GM12878 (cell line): Measurements from ENCODE around the gene PHF10. TPM values are rescaled to one million over a fixed set of nuclear protein-coding genes. Genes with fewer than 3 reads are reported as not detected.
A peak's percentile ranks its signal among the peaks of the same experiment; 100 is the strongest.

Source experiments
- ATAC-seq: fragments of 200-7000 bp; cut with Tn5 transposase; 3 replicates; pipeline ENCODE4 v1.9.1; 2020; ENCODE audit warnings: mild to moderate bottlenecking, moderate library complexity
- BruUV-seq: library from RNA; stranded (reverse); fragments of 400-500 nt; replicated peaks from 2 replicates; lab custom pipeline; 2021; lab: Mats Ljungman, UMichigan
- CTCF ChIA-PET: fragments of 300-600 bp; sonication (Branson Sonifier 250); formaldehyde crosslinking; extraction: SDS; loops from one replicate; lab custom pipeline; 2021; ENCODE audit warnings: inconsistent platforms; lab: Yijun Ruan, JAX
- POLR2A ChIA-PET: fragments of 350-600 bp; formaldehyde crosslinking; extraction: SDS; loops from one replicate; lab custom pipeline; 2021; ENCODE audit warnings: inconsistent platforms; lab: Charles Lee
- RAD21 ChIA-PET: fragments of 300-600 bp; sonication (Branson Sonifier 250); formaldehyde crosslinking; loops from one replicate; lab custom pipeline; 2023; ENCODE audit warnings: antibody characterized with exemption; ENCODE audit not compliant: unreplicated experiment; lab: Charles Lee
- SMC1A ChIA-PET: fragments of 300-600 bp; sonication (Branson Sonifier 250); formaldehyde crosslinking; loops from one replicate; lab custom pipeline; 2023; ENCODE audit not compliant: unreplicated experiment, uncharacterized antibody; lab: Charles Lee
- DNase-seq: peaks from one replicate; pipeline ENCODE4 v3.0.0-alpha.2; 2011; ENCODE audit warnings: low read depth, low spot score
- FAIRE-seq: peaks from 3 replicates; lab custom pipeline; 2011; peaks lifted over from hg19 to GRCh38; lab: Jason Lieb, UNC
- H2AFZ ChIP-seq: 2 replicates; pipeline ENCODE4 v1.6.0; 2011; ENCODE audit warnings: low read depth, low read length, control low read depth; ENCODE audit not compliant: control insufficient read depth
- H3K27ac ChIP-seq: 2 replicates; pipeline ENCODE4 v1.5.1; 2011; ENCODE audit warnings: control low read depth; ENCODE audit not compliant: control insufficient read depth, insufficient read depth
- H3K27me3 ChIP-seq, 2 experiments: replicated peaks in 1 of 2; 2 replicates each; pipeline versions ENCODE4 v1.6.0 to v1.6.1; 2011; ENCODE audit warnings: low read length in 1 of 2; ENCODE audit not compliant: control insufficient read depth in 2 of 2, insufficient read depth in 2 of 2
- H3K36me3 ChIP-seq, 2 experiments: 2 replicates each; pipeline ENCODE4 v1.5.1; 2011; ENCODE audit warnings: low read length in 1 of 2; ENCODE audit not compliant: control insufficient read depth in 2 of 2, insufficient read depth in 2 of 2
- H3K4me1 ChIP-seq: 2 replicates; pipeline ENCODE4 v1.6.1; 2011; ENCODE audit warnings: mild to moderate bottlenecking, low read length, moderate library complexity, mixed read lengths; ENCODE audit not compliant: control insufficient read depth, insufficient read depth
- H3K4me2 ChIP-seq: 2 replicates; pipeline ENCODE4 v1.6.0; 2011; ENCODE audit warnings: control low read depth; ENCODE audit not compliant: control insufficient read depth, insufficient read depth
- H3K4me3 ChIP-seq: fragments of 200-600 bp; sonication (generic); 2 replicates; pipeline ENCODE4 v1.5.1; 2016
- H3K79me2 ChIP-seq: 2 replicates; pipeline ENCODE4 v1.6.0; 2011; ENCODE audit warnings: low read length; ENCODE audit not compliant: control insufficient read depth, insufficient read depth
- H3K9ac ChIP-seq: 2 replicates; pipeline ENCODE4 v1.8.0; 2011; ENCODE audit warnings: low read length, control low read depth, mixed read lengths; ENCODE audit not compliant: control insufficient read depth, insufficient read depth
- H3K9me3 ChIP-seq: replicated peaks from 3 replicates; pipeline ENCODE4 v1.5.1; 2011; ENCODE audit warnings: mild to moderate bottlenecking, low read length; ENCODE audit not compliant: control insufficient read depth, insufficient read depth
- H4K20me1 ChIP-seq: 2 replicates; pipeline ENCODE4 v1.6.0; 2011; ENCODE audit not compliant: control insufficient read depth, insufficient read depth
- RELA ChIP-seq: fragments of 450-650 bp; IDR thresholded peaks from 2 replicates; pipeline ENCODE4 v1.8.0; 2014; ENCODE audit warnings: borderline replicate concordance; ENCODE audit not compliant: partially characterized antibody
- TAF1 ChIP-seq: IDR thresholded peaks from 2 replicates; pipeline ENCODE4 v1.6.1; 2011; ENCODE audit warnings: mild to moderate bottlenecking, low read depth, low read length, borderline replicate concordance
- WGBS: methylation state at CpG from one replicate; pipeline ENCODE4 v1.1.6; 2016; ENCODE audit warnings: low lambda C conversion rate; ENCODE audit not compliant: insufficient replicate concordance, insufficient coverage; ENCODE audit errors: missing lambda C conversion rate; 5-methylcytosine and 5-hydroxymethylcytosine counted together
- in situ Hi-C: fragments of 300-500 bp; cut with MboI; formaldehyde crosslinking; loops from 9 replicates; pipeline ENCODE4 v1.14.3; 2018; ENCODE audit warnings: mixed read lengths
- intact Hi-C: fragments of 100-400 bp; cut with micrococcal nuclease; formaldehyde crosslinking; loops from one replicate; pipeline ENCODE4 v1.14.2; 2022; ENCODE audit not compliant: unreplicated experiment
- polyA plus RNA-seq, 11 experiments: library from polyadenylated mRNA; depleted of rRNA in 4 of 11; unstranded in 6 of 11; stranded (reverse) in 5 of 11; fragments of >200 nt; fragmentation: Nextera tagmentation in 4 of 11; fragmentation: Illumina TruSeq in 1 of 11; extraction: Ambion mirVana in 4 of 11; extraction: Trizol in 1 of 11; gene quantifications; 1 replicate in 1 of 11; 2 replicates in 10 of 11; pipeline versions ENCODE4 v1.2.1 to v1.2.3, GENCODE V29; 2011 to 2016; ENCODE audit warnings: inconsistent platforms in 2 of 11, missing spikeins in 2 of 11, low read depth in 1 of 11
- total RNA-seq, 4 experiments: library from RNA; depleted of rRNA in 3 of 4; stranded (reverse); fragments of >200 nt in 3 of 4; fragmentation: Illumina TruSeq in 1 of 4; extraction: Trizol in 1 of 4; gene quantifications; 2 replicates each; pipeline versions ENCODE4 v1.2.1 to v1.2.3, GENCODE V29; 2013 to 2021

Gene PHF10
- total and polyA plus RNA-seq, 10 of the 15 experiments (the other 5 are each of a cell fraction or from before 2014, with no cell fraction given) = 3.8 to 35.6 (median 15.8) TPM

DNA sequence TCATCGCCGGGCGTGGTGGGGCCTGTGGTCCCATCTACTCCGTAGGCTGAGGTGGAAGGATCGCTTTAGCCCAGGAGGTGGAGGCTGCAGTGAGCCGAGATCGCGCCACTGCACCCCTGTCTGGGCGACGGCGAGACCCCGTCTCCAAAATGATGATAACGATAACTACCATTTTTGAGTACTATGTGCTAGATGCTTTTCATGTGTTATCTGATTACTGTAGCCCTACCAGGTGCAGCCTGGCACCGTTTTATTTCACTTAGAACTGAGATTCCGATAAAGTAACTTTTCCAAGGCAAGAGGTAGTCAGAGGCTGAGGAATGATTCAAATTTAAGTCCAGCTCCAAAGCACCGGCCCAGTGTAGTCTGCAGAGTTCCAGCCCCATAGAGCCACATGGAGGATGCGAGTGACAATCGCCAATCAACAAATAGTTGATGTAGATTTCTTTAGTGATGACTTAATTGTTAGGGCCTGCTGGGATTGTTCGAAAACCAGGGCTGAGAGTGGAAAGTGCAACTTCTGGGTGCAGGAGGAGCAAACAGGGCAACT, 27.8 kb upstream of the PHF10 start:
- peak overlapping the region; percentile 90 for H3K4me2 ChIP-seq
- H3K4me3 ChIP-seq = peak overlapping the region; percentile 97
- ChIA-PET RAD21 (interaction anchor here (1.2 kb wide), 2 partner anchors 51 to 807 kb away, joined by 3 to 4 read pairs; partner anchors contain the start of gene WDR27), SMC1A (interaction anchor here (0.8 to 1.6 kb wide), 6 partner anchors 30 to 709 kb away, joined by 3 to 5 read pairs (median 3); no protein-coding TSS in a partner anchor), POLR2A (interaction anchor here (0.9 to 1.4 kb wide), 3 partner anchors 28 to 804 kb away, joined by 3 to 5 read pairs (median 4); no protein-coding TSS in a partner anchor), CTCF (no interaction called here)
- H3K27ac ChIP-seq = peak overlapping the region; percentile 91
- H2AFZ ChIP-seq = peak overlapping the region; percentile 84
- H3K9me3 ChIP-seq = no peaks in the 10 kb centered on the region
- 7% methylated on average over 19 of the region's 19 CpGs for WGBS
- in situ Hi-C loops (loop anchor here (5.0 kb wide), 1 partner anchor 800 kb away; the partner anchor contains the start of genes PSMB1 and TBP), intact Hi-C loops (no loop called here)
- FAIRE-seq (peak; percentile 54), ATAC-seq (peak; percentile 3; the same call in 1 of the 3 replicates), DNase-seq (no peak)
- peaks cover 32% of the 10 kb centered on the region for H3K79me2 ChIP-seq
- TF ChIP-seq TAF1 = 0 out of 2 replicates have a peak, but pooled peaks have one; percentile 22
- no peak for TF ChIP-seq RELA
- H3K27me3 ChIP-seq = no peaks in the 10 kb centered on the region
- peak overlapping the region; percentile 94 for H3K9ac ChIP-seq
- H3K4me1 ChIP-seq = peaks cover 5% of the 10 kb centered on the region; the same call in 1 of the 2 replicates
- no TSS peak for BruUV-seq
- peaks cover 0 to 6% of the 10 kb centered on the region in 2 experiments; a peak in 1 of 4 replicates for H3K36me3 ChIP-seq
- no peaks in the 10 kb centered on the region for H4K20me1 ChIP-seq
